Subcutaneous adipose tissue (tissue), 4 donors: ENCODE results near the gene PDLIM1. TPM values are rescaled to one million over a fixed set of nuclear protein-coding genes. Genes with fewer than 3 reads are reported as not detected.

Experiments used
- CTCF ChIP-seq: fragments of 450-650 bp; IDR thresholded peaks from one replicate; pipeline ENCODE4 v1.5.1; 2016; ENCODE audit warnings: low read depth, mild to moderate bottlenecking, control low read depth, antibody characterized with exemption, moderate library complexity
- total RNA-seq, 4 donors: library from RNA; depleted of rRNA; stranded (reverse); fragments of >200 nt; gene quantifications; one replicate each; pipeline ENCODE4 v1.1.0, GENCODE V29; 2016

PDLIM1 gene
- total RNA-seq, 4 donors from 2014 or later: 79.2 to 118 (median 96.4) TPM

DNA sequence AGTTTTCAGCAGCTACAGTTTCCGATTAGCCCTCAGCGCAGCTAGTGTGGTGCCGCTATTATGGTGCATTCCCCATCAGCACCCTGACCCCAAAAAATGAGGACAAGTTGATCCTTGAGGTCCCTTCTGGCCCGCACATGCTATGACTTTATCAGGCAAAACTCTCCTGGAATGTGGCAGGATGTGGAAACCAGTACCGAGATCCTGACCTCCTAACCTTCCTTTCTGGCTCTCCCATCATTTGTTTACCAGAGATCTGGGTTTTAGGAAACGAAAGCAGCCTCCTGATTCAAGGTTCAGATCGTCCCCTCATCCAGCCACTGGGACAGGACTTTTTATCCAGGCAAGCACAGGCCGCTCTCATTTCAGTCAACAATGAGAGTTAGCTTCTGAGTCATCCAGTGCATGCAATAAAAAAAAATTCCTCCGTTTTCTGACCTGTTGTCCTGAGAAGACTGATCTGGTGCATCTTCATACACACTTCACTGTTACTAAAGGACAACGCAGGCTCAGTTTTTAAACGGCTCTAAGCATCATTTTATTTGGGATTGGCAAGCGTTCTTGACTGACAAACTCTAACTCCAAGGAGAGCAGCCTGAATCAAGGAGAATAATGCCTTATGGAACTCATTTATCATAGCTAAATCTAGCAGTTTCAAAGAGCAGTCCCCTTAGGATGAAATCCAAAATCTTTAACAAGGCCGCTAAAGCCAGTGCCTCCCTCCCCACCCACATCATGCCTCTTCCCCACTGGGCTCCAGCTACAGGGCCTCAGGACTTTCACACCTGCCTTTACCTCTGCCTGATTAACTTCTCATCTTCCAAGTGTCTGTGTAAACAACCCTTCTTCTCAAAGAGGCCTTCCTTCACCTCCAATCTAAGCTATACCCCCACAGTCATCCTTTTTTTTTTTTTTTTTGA lies 17.1 kb downstream of the PDLIM1 start:
- TF ChIP-seq CTCF: no peak

DNA sequence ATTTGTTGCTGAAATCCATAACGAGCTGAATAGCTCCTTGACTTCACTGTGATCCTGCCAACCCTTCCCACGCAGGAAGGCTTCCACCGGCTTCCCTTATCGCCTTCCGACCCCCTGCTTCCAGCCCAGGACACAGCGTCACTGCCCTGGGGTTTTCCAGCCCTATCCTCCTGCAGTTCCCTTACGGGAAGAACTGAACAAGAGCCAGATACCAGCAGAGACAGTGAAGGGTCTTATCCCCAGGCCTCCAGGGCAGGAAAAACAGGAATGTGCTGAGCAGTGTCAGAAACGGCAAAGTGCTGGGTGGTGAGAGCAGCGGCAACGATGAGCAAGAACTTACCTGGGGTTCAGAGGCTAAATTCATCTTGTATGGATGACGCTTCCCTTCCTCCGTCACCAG lies 22.4 kb downstream of the PDLIM1 start:
- TF ChIP-seq CTCF: no peak

DNA sequence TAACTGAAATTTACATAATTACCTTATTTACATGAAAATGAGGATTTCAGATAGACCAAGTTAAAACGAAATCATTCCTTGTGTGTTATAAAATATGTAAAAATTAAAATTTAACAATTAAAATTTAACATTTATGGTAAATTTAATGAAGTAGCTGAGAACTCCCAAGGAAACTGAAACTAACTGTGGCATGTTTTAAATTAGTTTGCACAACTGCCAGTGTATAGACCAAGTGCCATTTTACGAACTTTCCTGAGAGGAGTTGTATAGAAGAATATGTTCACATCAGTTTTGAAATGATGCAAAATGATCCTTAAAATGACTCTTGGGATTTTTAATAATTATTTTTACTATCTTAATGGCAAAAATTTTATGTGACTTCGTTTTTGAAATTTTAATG lies 23.6 kb downstream of the PDLIM1 start:
- no peak for TF ChIP-seq CTCF

DNA sequence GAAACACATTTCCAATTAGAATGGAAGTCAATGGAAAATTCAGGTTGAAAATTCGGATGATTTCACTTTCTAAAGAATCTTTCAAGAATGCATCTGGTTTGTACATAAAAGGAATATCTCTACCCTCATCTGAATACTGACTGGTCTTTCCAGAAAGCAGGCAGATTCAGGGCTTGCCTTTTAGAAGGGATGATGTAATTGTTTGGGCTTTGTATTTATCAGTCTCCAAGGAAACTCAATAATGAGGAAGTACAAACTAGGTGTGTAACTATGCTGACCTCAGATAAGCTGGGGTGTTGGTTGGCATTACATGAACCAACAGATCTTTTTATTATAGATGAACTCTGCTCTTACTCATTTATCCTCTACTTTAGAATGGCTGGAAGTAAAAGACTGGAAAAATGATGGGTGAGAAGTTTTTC lies 24.1 kb downstream of the PDLIM1 start:
- no peak for TF ChIP-seq CTCF

- no peak for TF ChIP-seq CTCF
Measured at GRCh38 chr10:95265572-95265971, 25.2 kb downstream of the PDLIM1 start.

DNA sequence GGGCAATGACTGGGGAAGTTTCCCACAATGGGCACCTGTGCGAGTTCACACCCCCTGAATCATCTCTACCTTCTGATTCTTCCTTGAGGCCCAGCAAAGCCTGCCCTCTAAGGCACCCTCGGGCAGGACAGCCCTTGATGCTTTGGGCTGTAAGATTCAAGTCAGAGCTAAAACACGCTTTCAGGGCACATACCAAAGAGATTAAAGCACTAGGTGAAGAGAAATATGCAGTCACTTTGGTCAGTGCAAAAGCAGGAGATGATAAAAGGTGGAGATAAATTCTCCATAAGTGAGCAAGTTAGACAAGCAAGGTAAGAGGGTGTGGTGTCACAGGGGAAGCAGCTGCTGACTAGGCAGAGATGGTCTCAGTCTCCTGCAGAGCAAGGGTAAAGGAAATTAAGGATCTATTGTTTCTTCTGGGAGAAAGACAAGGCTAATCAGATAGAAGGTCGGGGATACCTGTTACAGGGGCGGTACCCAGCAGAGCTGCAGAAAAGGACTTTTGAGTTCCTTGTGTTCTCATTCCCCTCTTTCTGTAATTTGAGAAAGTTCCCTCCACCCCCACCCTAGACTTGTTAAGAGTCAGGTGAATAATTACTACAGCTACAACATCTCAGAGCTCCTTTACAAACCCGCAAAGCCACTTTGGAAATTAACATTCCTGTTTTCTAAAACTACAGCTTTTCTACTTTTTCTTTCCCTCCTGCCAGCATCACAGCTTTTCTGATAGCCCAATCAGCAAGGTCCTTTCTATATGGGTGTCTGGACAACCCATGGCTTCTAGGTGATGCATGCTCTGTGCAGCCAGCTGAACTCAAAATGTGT lies 26.4 kb downstream of the PDLIM1 start:
- TF ChIP-seq CTCF: no peak

- TF ChIP-seq CTCF: no peak
Measured at GRCh38 chr10:95263864-95264226, 27.0 kb downstream of the PDLIM1 start.
